Esophagus squamous epithelium (tissue), 5 donors: ENCODE measurements around the gene WWOX. TPM values are rescaled to one million over a fixed set of nuclear protein-coding genes. Genes with fewer than 3 reads are reported as not detected.

Source experiments
- DNase-seq: peaks from one replicate; lab custom pipeline; 2025; lab: John Stamatoyannopoulos, UW
- H3K27ac ChIP-seq, 4 donors: fragments of 200-600 bp; sonication (generic); one replicate each; pipeline ENCODE4 v1.5.1; 2016 to 2019; ENCODE audit warnings: mild to moderate bottlenecking in 1 of 4
- H3K27me3 ChIP-seq, 4 donors: fragments of 200-600 bp; sonication (generic); 1 replicate in 3 of 4; 2 replicates in 1 of 4; pipeline versions ENCODE4 v1.5.1 to v1.6.0; 2017 to 2021; ENCODE audit warnings: antibody characterized with exemption in 1 of 4
- H3K36me3 ChIP-seq, 3 donors: fragments of 200-600 bp; sonication (generic); one replicate each; pipeline ENCODE4 v1.5.1; 2016 to 2019
- H3K4me1 ChIP-seq, 3 donors: fragments of 200-600 bp; sonication (generic); one replicate each; pipeline ENCODE4 v1.5.1; 2017 to 2019
- H3K4me3 ChIP-seq, 4 donors: fragments of 200-600 bp; sonication (generic); 1 replicate in 3 of 4; 2 replicates in 1 of 4; pipeline ENCODE4 v1.5.1; 2016 to 2019; ENCODE audit warnings: mild to moderate bottlenecking in 2 of 4, moderate library complexity in 1 of 4
- H3K9me3 ChIP-seq, 3 donors: fragments of 200-600 bp; sonication (generic); one replicate each; pipeline ENCODE4 v1.5.1; 2016 to 2019
- CTCF ChIP-seq, 6 experiments: fragments of 450-650 bp in 4 of 6; fragments of 200-600 bp in 2 of 6; sonication (generic) in 2 of 6; IDR thresholded peaks; one replicate each; pipeline ENCODE4 v1.5.1; 2016 to 2019; ENCODE audit warnings: antibody characterized with exemption in 6 of 6, mild to moderate bottlenecking in 4 of 6, moderate library complexity in 4 of 6
- POLR2A ChIP-seq, 4 donors: fragments of 450-650 bp; IDR thresholded peaks; one replicate each; pipeline ENCODE4 v1.6.1; 2017; ENCODE audit warnings: antibody characterized with exemption in 4 of 4, mild to moderate bottlenecking in 4 of 4, moderate library complexity in 3 of 4
- WGBS, 2 donors: methylation state at CpG; one replicate each; pipeline ENCODE4 v1.1.5; 2018; 5-methylcytosine and 5-hydroxymethylcytosine counted together
- intact Hi-C: fragments of 100-400 bp; cut with DNase I; formaldehyde crosslinking; loops from one replicate; pipeline ENCODE4 v1.15.0; 2022
- total RNA-seq, 4 donors: library from RNA; depleted of rRNA; stranded (reverse); fragments of >200 nt; gene quantifications; one replicate each; pipeline ENCODE4 v1.1.0, GENCODE V29; 2016
- donor health status: DM: yes; HTN: yes; CAD: no.

WWOX gene
- total RNA-seq, 4 donors from 2014 or later: 20.9 to 31.1 (median 27.5) TPM

- H3K9me3 ChIP-seq: peaks cover 0 to 15% (median 6%) of the 10 kb centered on the region in 3 donors
- no peak overlapping the region for H3K4me3 ChIP-seq
- 74 to 80% methylated on average over 8 of the region's 8 CpGs for WGBS, 2 donors
- H3K4me1 ChIP-seq: peaks cover 0 to 7% (median 0%) of the 10 kb centered on the region in 3 donors
- intact Hi-C loops: no loop called here
- H3K27ac ChIP-seq: no peak overlapping the region
- DNase-seq: no peak
- H3K27me3 ChIP-seq: no peaks in the 10 kb centered on the region
- TF ChIP-seq CTCF (IDR thresholded peaks at IDR 0.05) (no peak), POLR2A (IDR thresholded peaks at IDR 0.05) (no peak)
- H3K36me3 ChIP-seq: no peaks in the 10 kb centered on the region
Measured at GRCh38 chr16:78919852-78920251, 820.4 kb downstream of the WWOX start.

GRCh38 chr16:78920621-78921020 lies 821.2 kb downstream of the WWOX start:
- Histone ChIP-seq H3K27ac (no peak overlapping the region), H3K27me3 (no peaks in the 10 kb centered on the region), H3K4me1 (peaks cover 0 to 7% (median 0%) of the 10 kb centered on the region in 3 donors), H3K36me3 (no peaks in the 10 kb centered on the region), H3K4me3 (no peak overlapping the region), H3K9me3 (peaks cover 0 to 15% (median 6%) of the 10 kb centered on the region in 3 donors)
- DNase-seq: no peak
- 58 to 80% methylated on average over 3 of the region's 3 CpGs for WGBS, 2 donors
- intact Hi-C loops: no loop called here
- TF ChIP-seq POLR2A (IDR thresholded peaks at IDR 0.05): no peak
- no peak for TF ChIP-seq CTCF (IDR thresholded peaks at IDR 0.05)

GRCh38 chr16:78925083-78925767 lies 825.8 kb downstream of the WWOX start:
- Histone ChIP-seq H3K4me3 (no peak overlapping the region), H3K27ac (no peak overlapping the region), H3K36me3 (no peaks in the 10 kb centered on the region), H3K4me1 (peaks cover 0 to 10% (median 0%) of the 10 kb centered on the region in 3 donors), H3K27me3 (no peaks in the 10 kb centered on the region), H3K9me3 (peaks cover 0 to 15% (median 6%) of the 10 kb centered on the region in 3 donors)
- intact Hi-C loops: no loop called here
- no peak for TF ChIP-seq POLR2A (IDR thresholded peaks at IDR 0.05)
- TF ChIP-seq CTCF (IDR thresholded peaks at IDR 0.05): peak; percentile 25 to 65 (median 36)
- no peak for DNase-seq
- WGBS, 2 donors: 64 to 72% methylated on average over 8 of the region's 8 CpGs

GRCh38 chr16:78926723-78927210 lies 827.3 kb downstream of the WWOX start:
- WGBS, 2 donors: 57 to 63% methylated on average over 5 of the region's 5 CpGs
- H3K27me3 ChIP-seq: no peaks in the 10 kb centered on the region
- H3K9me3 ChIP-seq: peaks cover 0 to 8% (median 3%) of the 10 kb centered on the region in 3 donors
- no peak for TF ChIP-seq CTCF (IDR thresholded peaks at IDR 0.05)
- TF ChIP-seq POLR2A (IDR thresholded peaks at IDR 0.05): no peak
- DNase-seq: no peak
- H3K27ac ChIP-seq: no peak overlapping the region
- peaks cover 0 to 10% (median 0%) of the 10 kb centered on the region in 3 donors for H3K4me1 ChIP-seq
- H3K36me3 ChIP-seq: no peaks in the 10 kb centered on the region
- no peak overlapping the region for H3K4me3 ChIP-seq
- intact Hi-C loops: no loop called here

GRCh38 chr16:78927766-78928165 lies 828.3 kb downstream of the WWOX start:
- Histone ChIP-seq H3K27me3 (no peaks in the 10 kb centered on the region), H3K9me3 (no peaks in the 10 kb centered on the region), H3K27ac (peak overlapping the region in 1 of 4 donors; percentile 6), H3K36me3 (no peaks in the 10 kb centered on the region), H3K4me3 (peak overlapping the region; percentile 11 to 55 (median 30)), H3K4me1 (peaks cover 0 to 10% (median 0%) of the 10 kb centered on the region in 3 donors)
- WGBS, 2 donors: 29 to 34% methylated on average over 4 of the region's 4 CpGs
- TF ChIP-seq POLR2A (IDR thresholded peaks at IDR 0.05) (no peak), CTCF (IDR thresholded peaks at IDR 0.05) (no peak)
- intact Hi-C loops: no loop called here
- no peak for DNase-seq
